ENCODE data around the gene ANKRD23. TPM values are rescaled to one million over a fixed set of nuclear protein-coding genes. Genes with fewer than 3 reads are reported as not detected.

The ANKRD23 gene
- total and polyA plus RNA-seq, 7 donors: 0.69 to 5.5 (median 3.8) TPM; not detected in 1

GRCh38 chr2:96857667-96858372 is 14.0 kb upstream of the ANKRD23 start, which contains the start of gene ANKRD39:
Gene ANKRD39 (minus strand): TSS chr2:96858016. CDS start chr2:96857987, 29 bp downstream.
- Histone ChIP-seq H3K4me1 (peaks cover 0 to 62% (median 54%) of the 10 kb centered on the region in 4 donors), H3K9me3 (no peaks in the 10 kb centered on the region), H3K36me3 (peaks cover 25 to 46% (median 30%) of the 10 kb centered on the region in 4 donors), H3K27ac (peak within 1 kb of the TSS; percentile 87 to 100 (median 92)), H3K4me3 (peak within 1 kb of the TSS; percentile 64 to 85 (median 74)), H3K27me3 (no peaks in the 10 kb centered on the region)
- peak; percentile 99 for DNase-seq
- WGBS, 2 donors: 0% methylated on average over 81 of the region's 81 CpGs
- intact Hi-C loops (cut with DNase I): loop anchor here (1.0 to 5.0 kb wide), 8 partner anchors 10 to 254 kb away; partner anchors contain the start of genes ANKRD36, CNNM3, CNNM4 and KANSL3
- TF ChIP-seq POLR2AphosphoS5 (IDR thresholded peaks at IDR 0.05) (peak; percentile 70 to 86 (median 81)), EP300 (IDR thresholded peaks at IDR 0.05) (no peak), POLR2A (IDR thresholded peaks at IDR 0.05) (peak; percentile 57 to 66)
- TF ChIP-seq, protein P1, sequence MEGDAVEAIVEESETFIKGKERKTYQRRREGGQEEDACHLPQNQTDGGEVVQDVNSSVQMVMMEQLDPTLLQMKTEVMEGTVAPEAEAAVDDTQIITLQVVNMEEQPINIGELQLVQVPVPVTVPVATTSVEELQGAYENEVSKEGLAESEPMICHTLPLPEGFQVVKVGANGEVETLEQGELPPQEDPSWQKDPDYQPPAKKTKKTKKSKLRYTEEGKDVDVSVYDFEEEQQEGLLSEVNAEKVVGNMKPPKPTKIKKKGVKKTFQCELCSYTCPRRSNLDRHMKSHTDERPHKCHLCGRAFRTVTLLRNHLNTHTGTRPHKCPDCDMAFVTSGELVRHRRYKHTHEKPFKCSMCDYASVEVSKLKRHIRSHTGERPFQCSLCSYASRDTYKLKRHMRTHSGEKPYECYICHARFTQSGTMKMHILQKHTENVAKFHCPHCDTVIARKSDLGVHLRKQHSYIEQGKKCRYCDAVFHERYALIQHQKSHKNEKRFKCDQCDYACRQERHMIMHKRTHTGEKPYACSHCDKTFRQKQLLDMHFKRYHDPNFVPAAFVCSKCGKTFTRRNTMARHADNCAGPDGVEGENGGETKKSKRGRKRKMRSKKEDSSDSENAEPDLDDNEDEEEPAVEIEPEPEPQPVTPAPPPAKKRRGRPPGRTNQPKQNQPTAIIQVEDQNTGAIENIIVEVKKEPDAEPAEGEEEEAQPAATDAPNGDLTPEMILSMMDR (IDR thresholded peaks at IDR 0.05): peak; percentile 65 to 95 (median 66)

DNA sequence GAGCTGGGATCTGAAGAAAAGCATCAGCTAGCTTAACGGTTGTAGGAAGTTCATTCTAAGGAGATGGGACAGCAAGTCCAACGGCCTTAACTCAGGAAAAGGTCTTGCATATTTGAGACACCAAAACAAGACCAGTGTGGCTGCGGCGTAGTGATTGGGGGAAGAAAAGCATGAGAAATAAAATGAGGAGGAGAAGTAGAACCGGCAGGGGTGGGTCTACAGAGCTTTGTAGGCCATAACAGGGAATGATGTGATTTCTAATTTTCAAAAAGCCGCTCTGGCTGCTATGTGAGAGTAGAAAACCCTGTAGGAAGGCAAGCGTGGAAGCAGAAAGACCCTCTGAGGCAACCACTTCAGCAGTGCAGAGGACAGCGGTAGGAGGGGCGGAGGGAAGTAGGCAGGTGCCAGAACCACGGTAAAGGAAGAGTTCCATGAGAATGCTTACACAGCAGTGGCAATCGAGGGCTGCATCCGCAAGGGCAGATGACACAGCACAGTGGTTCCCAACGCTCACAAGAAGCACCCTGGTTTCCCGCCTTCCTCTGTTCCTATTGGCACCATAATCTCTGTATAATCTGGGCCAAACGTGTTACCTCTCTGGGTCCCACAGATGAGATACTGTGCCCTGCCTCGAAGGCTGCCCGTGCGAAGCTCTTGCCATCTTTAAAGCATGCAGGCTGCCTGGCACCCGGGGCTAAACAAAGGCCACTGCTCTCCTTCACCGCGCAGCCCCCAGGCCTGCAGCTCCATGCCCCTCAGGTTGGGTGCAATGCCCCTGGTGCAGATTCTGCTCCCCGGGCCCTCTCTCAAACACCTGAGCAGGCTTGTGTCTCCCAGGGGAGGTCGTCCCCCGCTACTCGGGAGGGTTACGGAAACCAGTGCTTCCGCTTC is 13.2 kb upstream of the ANKRD23 start:
- Histone ChIP-seq H3K27me3 (no peaks in the 10 kb centered on the region), H3K4me3 (peak overlapping the region; percentile 64 to 85 (median 74)), H3K4me1 (peaks cover 0 to 58% (median 53%) of the 10 kb centered on the region in 4 donors), H3K36me3 (peaks cover 22 to 46% (median 30%) of the 10 kb centered on the region in 4 donors), H3K9me3 (no peaks in the 10 kb centered on the region), H3K27ac (peak overlapping the region; percentile 87 to 100 (median 92))
- WGBS, 2 donors: 10 to 15% methylated on average over 27 of the region's 27 CpGs
- intact Hi-C loops (cut with DNase I): loop anchor here (2.0 to 5.0 kb wide), 4 partner anchors 40 to 255 kb away; partner anchors contain the start of genes ANKRD36, CNNM3, CNNM4 and KANSL3
- peak; percentile 78 for DNase-seq
- no peak for TF ChIP-seq EP300 (IDR thresholded peaks at IDR 0.05)
- no peak for TF ChIP-seq POLR2A (IDR thresholded peaks at IDR 0.05)
- TF ChIP-seq POLR2AphosphoS5 (IDR thresholded peaks at IDR 0.05): no peak
- TF ChIP-seq, protein P1 (IDR thresholded peaks at IDR 0.05): no peak

- Histone ChIP-seq H3K9me3 (no peaks in the 10 kb centered on the region), H3K27me3 (no peaks in the 10 kb centered on the region), H3K36me3 (peaks cover 6 to 62% (median 37%) of the 10 kb centered on the region in 4 donors), H3K4me1 (peaks cover 0 to 21% (median 17%) of the 10 kb centered on the region in 4 donors), H3K4me3 (no peak overlapping the region), H3K27ac (no peak overlapping the region)
- intact Hi-C loops (cut with DNase I): no loop called here
- 96 to 97% methylated on average over 15 of the region's 15 CpGs for WGBS, 2 donors
- TF ChIP-seq POLR2A (IDR thresholded peaks at IDR 0.05) (no peak), POLR2AphosphoS5 (IDR thresholded peaks at IDR 0.05) (no peak), EP300 (IDR thresholded peaks at IDR 0.05) (no peak)
- TF ChIP-seq, protein P1 (IDR thresholded peaks at IDR 0.05): no peak
- DNase-seq: no peak
Observed at GRCh38 chr2:96853321-96853720, 9.5 kb upstream of the ANKRD23 start.

GRCh38 chr2:96852667-96853066 is 8.8 kb upstream of the ANKRD23 start:
- no peaks in the 10 kb centered on the region for H3K9me3 ChIP-seq
- no peak for TF ChIP-seq POLR2A (IDR thresholded peaks at IDR 0.05)
- TF ChIP-seq POLR2AphosphoS5 (IDR thresholded peaks at IDR 0.05): no peak
- TF ChIP-seq, protein P1 (IDR thresholded peaks at IDR 0.05): no peak
- TF ChIP-seq EP300 (IDR thresholded peaks at IDR 0.05): no peak
- 95 to 97% methylated on average over 6 of the region's 6 CpGs for WGBS, 2 donors
- intact Hi-C loops (cut with DNase I): no loop called here
- peaks cover 0 to 18% (median 16%) of the 10 kb centered on the region in 4 donors for H3K4me1 ChIP-seq
- no peaks in the 10 kb centered on the region for H3K27me3 ChIP-seq
- H3K36me3 ChIP-seq: peaks cover 13 to 69% (median 43%) of the 10 kb centered on the region in 4 donors
- H3K27ac ChIP-seq: no peak overlapping the region
- H3K4me3 ChIP-seq: no peak overlapping the region
- no peak for DNase-seq

All from sigmoid colon (tissue), 7 donors.